Body of pancreas (tissue), 4 donors: ENCODE data around the gene KYNU.

ENCODE experiments used
- POLR2A ChIP-seq, 3 donors: fragments of 450-650 bp; IDR thresholded peaks; one replicate each; pipeline ENCODE4 v1.6.1; 2016; ENCODE audit warnings: antibody characterized with exemption in 3 of 3, mild to moderate bottlenecking in 2 of 3
- TF ChIP-seq, protein P1 (sequence below), 7 experiments: fragments of 450-650 bp in 4 of 7; fragments of 200-600 bp in 3 of 7; sonication (generic) in 3 of 7; IDR thresholded peaks; one replicate each; pipeline ENCODE4 v1.5.1; 2016 to 2019; ENCODE audit warnings: antibody characterized with exemption in 7 of 7

DNA sequence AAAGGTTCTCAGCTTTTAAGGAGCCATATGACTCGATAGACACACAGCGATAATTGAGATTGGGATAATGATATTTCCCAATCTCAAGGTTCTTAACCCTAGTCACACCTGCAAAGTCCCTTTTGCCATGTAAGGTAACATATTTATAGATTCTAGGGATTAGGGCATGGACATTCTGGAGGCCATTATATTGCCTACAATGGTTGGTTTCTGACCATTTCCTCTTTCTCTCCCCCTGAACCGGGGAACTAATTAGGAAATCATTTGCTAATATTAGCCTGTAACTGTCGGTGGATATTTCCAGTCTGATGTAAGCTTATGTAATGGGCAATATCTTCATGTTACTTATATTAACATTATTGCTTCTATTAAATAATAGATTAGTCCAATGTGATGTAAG is 210.9 kb downstream of the KYNU start:
- TF ChIP-seq, protein P1, sequence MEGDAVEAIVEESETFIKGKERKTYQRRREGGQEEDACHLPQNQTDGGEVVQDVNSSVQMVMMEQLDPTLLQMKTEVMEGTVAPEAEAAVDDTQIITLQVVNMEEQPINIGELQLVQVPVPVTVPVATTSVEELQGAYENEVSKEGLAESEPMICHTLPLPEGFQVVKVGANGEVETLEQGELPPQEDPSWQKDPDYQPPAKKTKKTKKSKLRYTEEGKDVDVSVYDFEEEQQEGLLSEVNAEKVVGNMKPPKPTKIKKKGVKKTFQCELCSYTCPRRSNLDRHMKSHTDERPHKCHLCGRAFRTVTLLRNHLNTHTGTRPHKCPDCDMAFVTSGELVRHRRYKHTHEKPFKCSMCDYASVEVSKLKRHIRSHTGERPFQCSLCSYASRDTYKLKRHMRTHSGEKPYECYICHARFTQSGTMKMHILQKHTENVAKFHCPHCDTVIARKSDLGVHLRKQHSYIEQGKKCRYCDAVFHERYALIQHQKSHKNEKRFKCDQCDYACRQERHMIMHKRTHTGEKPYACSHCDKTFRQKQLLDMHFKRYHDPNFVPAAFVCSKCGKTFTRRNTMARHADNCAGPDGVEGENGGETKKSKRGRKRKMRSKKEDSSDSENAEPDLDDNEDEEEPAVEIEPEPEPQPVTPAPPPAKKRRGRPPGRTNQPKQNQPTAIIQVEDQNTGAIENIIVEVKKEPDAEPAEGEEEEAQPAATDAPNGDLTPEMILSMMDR (IDR thresholded peaks at IDR 0.05), result no peak
- TF ChIP-seq POLR2A (IDR thresholded peaks at IDR 0.05), result no peak
